CD1c-positive myeloid dendritic cell (primary cell): Measurements from ENCODE around the gene CANX.
A peak's percentile ranks its signal among the peaks of the same experiment; 100 is the strongest.
"Not testable (repeated sequence)": the region's sequence is repeated elsewhere in the genome, so short reads cannot be mapped to it uniquely, and the experiment has no call there.

Source experiments
- DNase-seq: peaks from one replicate; pipeline ENCODE4 v3.0.0-alpha.2; 2016; ENCODE audit errors: extremely low spot score

The CANX gene

GRCh38 chr5:179697993-179698934 lies 503 bp upstream of the CANX start:
- peak; percentile 99 for DNase-seq

GRCh38 chr5:179699616-179700237 lies 960 bp downstream of the CANX start:
- peak; percentile 63 for DNase-seq

GRCh38 chr5:179700401-179700918 lies 1.7 kb downstream of the CANX start:
- peak; percentile 12 for DNase-seq

GRCh38 chr5:179716286-179716685 lies 17.5 kb downstream of the CANX start:
- no peak for DNase-seq

GRCh38 chr5:179720222-179720621 lies 21.5 kb downstream of the CANX start:
- no peak for DNase-seq

GRCh38 chr5:179724163-179724562 lies 25.4 kb downstream of the CANX start:
- DNase-seq, result no peak

GRCh38 chr5:179727106-179727505 lies 28.3 kb downstream of the CANX start:
- peak; percentile 60 for DNase-seq

- DNase-seq, result no peak
Observed at GRCh38 chr5:179729303-179729702, 30.5 kb downstream of the CANX start.

- DNase-seq, result no peak
Observed at GRCh38 chr5:179729727-179730126, 31.0 kb downstream of the CANX start.

GRCh38 chr5:179730356-179730755 lies 31.6 kb downstream of the CANX start:
- DNase-seq, result no peak

- DNase-seq, result peak; percentile 18
Observed at GRCh38 chr5:179730852-179731251, 32.1 kb downstream of the CANX start.

GRCh38 chr5:179731791-179732411 lies 33.1 kb downstream of the CANX start:
- peak; percentile 93 for DNase-seq

- peak; percentile 100 for DNase-seq
Observed at GRCh38 chr5:179732412-179732917, 33.7 kb downstream of the CANX start, which contains the start of gene MAML1. TSS of gene MAML1 (plus strand) at chr5:179732822. CDS start at chr5:179733113, 291 bp downstream.

GRCh38 chr5:179732918-179733771 lies 34.4 kb downstream of the CANX start:
- DNase-seq, result peak; percentile 54

- DNase-seq, result no peak
Observed at GRCh38 chr5:179733772-179734126, 35.0 kb downstream of the CANX start.

- no peak for DNase-seq
Observed at GRCh38 chr5:179734536-179735164, 35.9 kb downstream of the CANX start.

- DNase-seq, result no peak
Observed at GRCh38 chr5:179738742-179739141, 40.0 kb downstream of the CANX start.

GRCh38 chr5:179744106-179744505 lies 45.3 kb downstream of the CANX start:
- DNase-seq, result not testable (repeated sequence)

- no peak for DNase-seq
Observed at GRCh38 chr5:179746872-179747271, 48.1 kb downstream of the CANX start.

- DNase-seq, result no peak
Observed at GRCh38 chr5:179747811-179748210, 49.0 kb downstream of the CANX start.
